ENCODE measurements around the gene SORT1.

GRCh38 chr1:109275706-109276345 is 121.9 kb downstream of the SORT1 start:
- TF ChIP-seq POLR2A (IDR thresholded peaks at IDR 0.05; ENCODE audit: low read depth) (no peak), CTCF (IDR thresholded peaks at IDR 0.05) (no peak)
